GM06990 (cell line): ENCODE results near the gene PPP1R16B.

Experiments
- DNase-seq: peaks from one replicate; pipeline ENCODE4 v3.0.0-alpha.2; 2011; ENCODE audit not compliant: insufficient read length; ENCODE audit errors: extremely low read depth
- H3K27me3 ChIP-seq: replicated peaks from 2 replicates; pipeline ENCODE4 v1.6.0; 2011; ENCODE audit warnings: low read length; ENCODE audit not compliant: control insufficient read depth, insufficient read depth
- H3K36me3 ChIP-seq: 2 replicates; pipeline ENCODE4 v1.5.1; 2011; ENCODE audit warnings: low read length; ENCODE audit not compliant: control insufficient read depth, insufficient read depth
- H3K4me3 ChIP-seq: replicated peaks from 2 replicates; pipeline ENCODE4 v1.5.1; 2011; ENCODE audit warnings: low read depth, mild to moderate bottlenecking, control low read depth, low read length
- TF ChIP-seq, protein P1 (sequence below): IDR thresholded peaks from 2 replicates; pipeline ENCODE4 v1.5.1; 2011; ENCODE audit warnings: low read length, control low read depth, mild to moderate bottlenecking, inconsistent platforms; ENCODE audit not compliant: insufficient read depth, poor library complexity, severe bottlenecking

PPP1R16B gene

DNA sequence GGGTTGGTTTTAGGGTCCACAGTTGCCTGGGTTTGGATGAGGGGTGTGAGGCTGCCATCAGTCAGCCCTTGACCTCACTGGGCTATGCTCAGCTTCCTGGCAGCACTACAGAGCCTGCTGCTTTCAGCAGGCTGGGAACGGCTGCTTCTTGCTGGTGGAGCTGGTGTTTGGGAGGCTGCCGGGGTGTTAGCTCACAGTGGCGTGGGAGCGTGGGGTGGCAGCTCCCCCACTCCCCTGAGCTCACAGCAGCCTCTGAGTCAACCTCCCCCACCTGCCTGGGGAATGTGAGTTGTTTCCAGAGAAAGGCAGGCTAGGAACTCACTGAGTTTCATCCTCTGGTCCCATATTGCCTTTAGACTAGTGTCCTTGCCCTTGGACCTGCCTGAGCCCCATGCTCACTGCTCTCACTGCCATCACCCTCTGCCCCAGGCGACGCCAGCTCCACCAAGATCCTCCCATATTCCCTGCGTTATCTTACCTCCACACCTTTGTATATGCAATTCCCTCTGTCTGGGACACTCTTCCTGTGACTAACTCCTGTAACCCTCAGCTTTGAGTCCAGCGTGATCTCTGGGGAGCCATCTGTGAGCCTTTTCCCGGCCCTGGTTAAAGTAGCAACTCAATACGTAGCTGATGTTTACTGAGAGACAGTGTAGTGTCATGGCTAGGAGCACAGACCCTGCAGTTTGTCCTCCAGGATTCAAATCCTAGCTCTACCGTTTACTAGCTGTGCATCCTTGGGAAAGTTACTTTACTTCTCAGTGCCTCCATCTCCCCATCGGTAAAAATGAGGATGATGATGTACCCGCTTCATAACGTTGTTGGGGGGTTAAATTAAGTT is 34.8 kb downstream of the PPP1R16B start:
- peaks cover 23% of the 10 kb centered on the region for H3K36me3 ChIP-seq
- H3K4me3 ChIP-seq, result no peak overlapping the region
- no peak for DNase-seq
- H3K27me3 ChIP-seq, result no peaks in the 10 kb centered on the region
- TF ChIP-seq, protein P1, sequence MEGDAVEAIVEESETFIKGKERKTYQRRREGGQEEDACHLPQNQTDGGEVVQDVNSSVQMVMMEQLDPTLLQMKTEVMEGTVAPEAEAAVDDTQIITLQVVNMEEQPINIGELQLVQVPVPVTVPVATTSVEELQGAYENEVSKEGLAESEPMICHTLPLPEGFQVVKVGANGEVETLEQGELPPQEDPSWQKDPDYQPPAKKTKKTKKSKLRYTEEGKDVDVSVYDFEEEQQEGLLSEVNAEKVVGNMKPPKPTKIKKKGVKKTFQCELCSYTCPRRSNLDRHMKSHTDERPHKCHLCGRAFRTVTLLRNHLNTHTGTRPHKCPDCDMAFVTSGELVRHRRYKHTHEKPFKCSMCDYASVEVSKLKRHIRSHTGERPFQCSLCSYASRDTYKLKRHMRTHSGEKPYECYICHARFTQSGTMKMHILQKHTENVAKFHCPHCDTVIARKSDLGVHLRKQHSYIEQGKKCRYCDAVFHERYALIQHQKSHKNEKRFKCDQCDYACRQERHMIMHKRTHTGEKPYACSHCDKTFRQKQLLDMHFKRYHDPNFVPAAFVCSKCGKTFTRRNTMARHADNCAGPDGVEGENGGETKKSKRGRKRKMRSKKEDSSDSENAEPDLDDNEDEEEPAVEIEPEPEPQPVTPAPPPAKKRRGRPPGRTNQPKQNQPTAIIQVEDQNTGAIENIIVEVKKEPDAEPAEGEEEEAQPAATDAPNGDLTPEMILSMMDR, result no peak

DNA sequence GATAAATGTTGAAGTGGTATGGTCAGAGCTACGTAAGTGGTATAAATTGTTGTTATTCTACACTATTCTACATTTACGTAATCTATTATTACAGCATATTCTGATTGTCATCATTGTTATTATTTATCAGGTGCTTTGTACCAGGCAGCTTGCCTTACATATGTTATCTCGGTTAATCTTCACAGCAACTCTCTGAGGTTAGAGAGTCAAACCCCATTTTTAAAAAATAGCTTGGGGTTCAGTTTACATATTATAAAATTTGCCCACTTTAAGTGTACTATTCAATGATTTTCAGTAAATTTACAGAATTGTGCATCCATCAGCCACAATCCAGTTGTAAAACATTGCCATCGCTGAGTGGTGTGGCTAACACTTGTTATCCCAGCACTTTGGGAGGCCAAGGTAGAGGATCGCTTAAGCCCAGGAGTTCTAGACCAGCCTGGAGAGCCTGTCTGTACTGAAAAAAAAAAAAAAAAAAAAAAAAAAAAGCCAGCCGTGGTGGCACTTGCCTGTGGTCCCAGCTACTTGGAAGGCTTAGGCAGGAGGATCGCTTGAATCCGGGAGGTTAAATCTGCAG is 35.5 kb downstream of the PPP1R16B start:
- TF ChIP-seq, protein P1, result no peak
- Histone ChIP-seq H3K4me3 (no peak overlapping the region), H3K27me3 (no peaks in the 10 kb centered on the region), H3K36me3 (peaks cover 20% of the 10 kb centered on the region)
- DNase-seq, result no peak

DNA sequence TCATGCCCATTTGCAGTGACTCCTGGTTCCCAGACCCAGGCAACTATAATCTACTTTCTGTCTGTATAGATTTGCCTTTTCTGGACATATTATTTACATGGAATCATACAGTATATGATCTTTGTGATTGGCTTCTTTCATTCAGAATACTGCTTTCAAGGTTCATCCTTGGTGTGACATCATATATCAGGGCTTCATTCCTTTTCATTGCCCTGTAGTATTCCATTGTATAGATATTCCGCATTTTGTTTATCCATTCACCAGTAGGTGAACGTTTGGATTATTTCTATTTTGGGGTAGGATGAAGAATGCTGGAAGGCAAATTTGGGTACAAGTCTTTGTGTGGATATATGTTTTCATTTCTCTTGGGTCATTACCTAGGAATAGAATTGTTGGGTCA is 36.1 kb downstream of the PPP1R16B start:
- H3K36me3 ChIP-seq, result peaks cover 20% of the 10 kb centered on the region
- no peaks in the 10 kb centered on the region for H3K27me3 ChIP-seq
- no peak overlapping the region for H3K4me3 ChIP-seq
- TF ChIP-seq, protein P1, result no peak
- DNase-seq, result no peak

DNA sequence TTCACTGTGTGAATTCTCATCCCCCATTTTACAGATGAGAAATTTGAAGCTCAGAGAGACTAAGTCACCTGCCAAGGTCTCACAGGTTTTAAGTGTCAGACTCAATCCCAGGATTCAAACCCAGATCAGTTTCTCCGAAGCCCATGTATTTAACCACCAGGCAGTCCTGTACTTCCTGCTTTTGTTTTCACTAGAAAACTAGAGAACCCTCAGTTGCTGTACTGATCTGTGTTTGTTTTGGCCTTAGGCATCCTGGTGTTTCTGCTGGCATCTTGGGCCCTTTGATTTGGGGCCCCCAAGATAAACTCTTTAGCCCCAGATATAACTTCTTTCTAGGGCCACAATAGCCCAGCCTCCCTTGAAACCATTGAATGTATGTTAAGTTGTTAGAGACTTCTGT is 36.5 kb downstream of the PPP1R16B start:
- no peak for DNase-seq
- Histone ChIP-seq H3K27me3 (no peaks in the 10 kb centered on the region), H3K36me3 (peaks cover 19% of the 10 kb centered on the region), H3K4me3 (no peak overlapping the region)
- TF ChIP-seq, protein P1, result no peak

DNA sequence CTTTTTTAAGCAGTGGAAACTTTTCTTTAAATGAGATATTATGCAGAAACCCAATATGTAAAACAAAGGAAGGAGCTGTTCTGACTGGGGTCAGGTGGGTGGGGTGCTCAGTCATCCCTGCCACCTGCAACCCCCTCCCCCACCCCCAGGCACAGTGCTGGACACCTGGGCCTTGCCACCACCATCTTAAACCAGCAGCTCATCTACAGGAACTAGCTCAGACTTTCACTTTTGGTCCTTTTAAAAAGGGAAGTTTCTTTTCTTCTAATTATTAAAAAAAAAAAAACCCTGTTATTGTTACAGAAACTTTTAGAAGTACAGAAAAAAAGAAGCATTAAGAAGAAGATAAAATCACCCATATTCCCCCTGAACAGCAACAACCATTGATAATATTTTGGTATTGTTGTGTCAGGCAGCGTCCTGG is 37.1 kb downstream of the PPP1R16B start:
- peaks cover 19% of the 10 kb centered on the region for H3K36me3 ChIP-seq
- peak; percentile 95 for DNase-seq
- H3K27me3 ChIP-seq, result no peaks in the 10 kb centered on the region
- no peak overlapping the region; the same call in 1 of the 2 replicates for H3K4me3 ChIP-seq
- TF ChIP-seq, protein P1, result no peak
